Measurements from ENCODE around the gene MGAT4A. TPM values are rescaled to one million over a fixed set of nuclear protein-coding genes. Genes with fewer than 3 reads are reported as not detected.
"Not testable (repeated sequence)": the region's sequence is repeated elsewhere in the genome, so short reads cannot be mapped to it uniquely, and the experiment has no call there.

Gene MGAT4A
- total and polyA plus RNA-seq, 2 of the 13 experiments (the other 11 are each of a cell fraction or from before 2014, with no cell fraction given): 47.2 to 90.9 TPM

GRCh38 chr2:98663511-98664090 lies 67.3 kb downstream of the MGAT4A start (continued):
- TF ChIP-seq ZNF597 (CRISPR knock-in tag; IDR thresholded peaks at IDR 0.05): no peak

- H3K79me2 ChIP-seq (ENCODE audit: insufficient read depth, low read length); intact Hi-C loops (cut with micrococcal nuclease; ENCODE audit: unreplicated experiment); in situ Hi-C loops (cut with HindIII; ENCODE audit: extremely low pct_ligation_motif_present, low pct_unique_long_range_greater_than_20kb); FAIRE-seq; BruUV-seq (replicated peaks); H2AFZ ChIP-seq (ENCODE audit: low read length); H3K4me2 ChIP-seq (ENCODE audit: low read depth, low read length); H3K27ac ChIP-seq (ENCODE audit: extremely low read length, insufficient read depth, low read length); H4K20me1 ChIP-seq (ENCODE audit: insufficient read depth, low read length); H3K9ac ChIP-seq (ENCODE audit: insufficient read depth, low read depth, low read length); H3K9me3 ChIP-seq (ENCODE audit: low read length); H3K4me1 ChIP-seq (ENCODE audit: insufficient read depth, low read length); ATAC-seq; POLR2A ChIA-PET; H3K27me3 ChIP-seq (ENCODE audit: control insufficient read depth in 1 of 2, insufficient read depth in 2 of 2, low read length in 2 of 2); CTCF ChIA-PET (ENCODE audit: low intra/inter-chr PET ratio, low total read pairs); DNase-seq (ENCODE audit: low spot score); H3K4me3 ChIP-seq (replicated peaks in 1 of 3; ENCODE audit: insufficient read depth in 1 of 3, low read depth in 2 of 3, low read length in 3 of 3): not testable (repeated sequence)
- WGBS (ENCODE audit: low lambda C conversion rate): 92% methylated on average over 3 of the region's 3 CpGs
- H3K36me3 ChIP-seq (replicated peaks in 1 of 2; ENCODE audit: control insufficient read depth in 1 of 2, insufficient read depth in 2 of 2, low read length in 2 of 2): peaks cover 6 to 57% of the 10 kb centered on the region in 2 experiments
These were observed 71.5 kb downstream of the MGAT4A start for GRCh38 chr2:98659491-98659840.

- ATAC-seq (no peak), DNase-seq (ENCODE audit: low spot score) (no peak), FAIRE-seq (no peak)
- Histone ChIP-seq H3K9me3 (ENCODE audit: low read length) (no peaks in the 10 kb centered on the region), H3K4me3 (replicated peaks in 1 of 3; ENCODE audit: insufficient read depth in 1 of 3, low read depth in 2 of 3, low read length in 3 of 3) (no peak overlapping the region), H3K4me2 (ENCODE audit: low read depth, low read length) (no peak overlapping the region), H3K27ac (ENCODE audit: extremely low read length, insufficient read depth, low read length) (no peak overlapping the region), H3K36me3 (replicated peaks in 1 of 2; ENCODE audit: control insufficient read depth in 1 of 2, insufficient read depth in 2 of 2, low read length in 2 of 2) (peaks cover 4 to 57% of the 10 kb centered on the region in 2 experiments), H3K79me2 (ENCODE audit: insufficient read depth, low read length) (no peaks in the 10 kb centered on the region), H4K20me1 (ENCODE audit: insufficient read depth, low read length) (no peaks in the 10 kb centered on the region), H2AFZ (ENCODE audit: low read length) (no peak overlapping the region), H3K9ac (ENCODE audit: insufficient read depth, low read depth, low read length) (no peak overlapping the region), H3K4me1 (ENCODE audit: insufficient read depth, low read length) (no peaks in the 10 kb centered on the region), H3K27me3 (ENCODE audit: control insufficient read depth in 1 of 2, insufficient read depth in 2 of 2, low read length in 2 of 2) (no peaks in the 10 kb centered on the region)
- intact Hi-C loops (cut with micrococcal nuclease; ENCODE audit: unreplicated experiment) (no loop called here), in situ Hi-C loops (cut with HindIII; ENCODE audit: extremely low pct_ligation_motif_present, low pct_unique_long_range_greater_than_20kb) (no loop called here)
- no TSS peak for BruUV-seq (replicated peaks)
- ChIA-PET POLR2A (no interaction called here), CTCF (ENCODE audit: low intra/inter-chr PET ratio, low total read pairs) (no interaction called here)
- 96% methylated on average over 4 of the region's 4 CpGs for WGBS (ENCODE audit: low lambda C conversion rate)
- TF ChIP-seq ZNF414 (CRISPR knock-in tag; IDR thresholded peaks at IDR 0.05): no peak
- TF ChIP-seq ZNF343 (CRISPR knock-in tag; IDR thresholded peaks at IDR 0.05): no peak
- TF ChIP-seq SNAPC4 (CRISPR knock-in tag; IDR thresholded peaks at IDR 0.05): no peak
- no peak for TF ChIP-seq ZNF563 (CRISPR knock-in tag; IDR thresholded peaks at IDR 0.05)
- no peak for TF ChIP-seq BCL6 (CRISPR knock-in tag; IDR thresholded peaks at IDR 0.05)
- TF ChIP-seq ZSCAN21 (CRISPR knock-in tag; IDR thresholded peaks at IDR 0.05; ENCODE audit: borderline replicate concordance): no peak
- TF ChIP-seq JUN (CRISPR knock-in tag; IDR thresholded peaks at IDR 0.05): no peak
- no peak for TF ChIP-seq CENPX (CRISPR knock-in tag; IDR thresholded peaks at IDR 0.05)
These were observed 72.0 kb downstream of the MGAT4A start for GRCh38 chr2:98658816-98659490.
